Measurements from ENCODE around the gene ADCY3.

ADCY3 gene

GRCh38 chr2:24863641-24864040 lies 56.4 kb downstream of the ADCY3 start:
- H3K27ac ChIP-seq, result no peak overlapping the region
- TF ChIP-seq, protein P1, sequence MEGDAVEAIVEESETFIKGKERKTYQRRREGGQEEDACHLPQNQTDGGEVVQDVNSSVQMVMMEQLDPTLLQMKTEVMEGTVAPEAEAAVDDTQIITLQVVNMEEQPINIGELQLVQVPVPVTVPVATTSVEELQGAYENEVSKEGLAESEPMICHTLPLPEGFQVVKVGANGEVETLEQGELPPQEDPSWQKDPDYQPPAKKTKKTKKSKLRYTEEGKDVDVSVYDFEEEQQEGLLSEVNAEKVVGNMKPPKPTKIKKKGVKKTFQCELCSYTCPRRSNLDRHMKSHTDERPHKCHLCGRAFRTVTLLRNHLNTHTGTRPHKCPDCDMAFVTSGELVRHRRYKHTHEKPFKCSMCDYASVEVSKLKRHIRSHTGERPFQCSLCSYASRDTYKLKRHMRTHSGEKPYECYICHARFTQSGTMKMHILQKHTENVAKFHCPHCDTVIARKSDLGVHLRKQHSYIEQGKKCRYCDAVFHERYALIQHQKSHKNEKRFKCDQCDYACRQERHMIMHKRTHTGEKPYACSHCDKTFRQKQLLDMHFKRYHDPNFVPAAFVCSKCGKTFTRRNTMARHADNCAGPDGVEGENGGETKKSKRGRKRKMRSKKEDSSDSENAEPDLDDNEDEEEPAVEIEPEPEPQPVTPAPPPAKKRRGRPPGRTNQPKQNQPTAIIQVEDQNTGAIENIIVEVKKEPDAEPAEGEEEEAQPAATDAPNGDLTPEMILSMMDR (conservative IDR thresholded peaks at IDR 0.05), result no peak
- TF ChIP-seq ZFX (IDR thresholded peaks at IDR 0.05), result no peak

DNA sequence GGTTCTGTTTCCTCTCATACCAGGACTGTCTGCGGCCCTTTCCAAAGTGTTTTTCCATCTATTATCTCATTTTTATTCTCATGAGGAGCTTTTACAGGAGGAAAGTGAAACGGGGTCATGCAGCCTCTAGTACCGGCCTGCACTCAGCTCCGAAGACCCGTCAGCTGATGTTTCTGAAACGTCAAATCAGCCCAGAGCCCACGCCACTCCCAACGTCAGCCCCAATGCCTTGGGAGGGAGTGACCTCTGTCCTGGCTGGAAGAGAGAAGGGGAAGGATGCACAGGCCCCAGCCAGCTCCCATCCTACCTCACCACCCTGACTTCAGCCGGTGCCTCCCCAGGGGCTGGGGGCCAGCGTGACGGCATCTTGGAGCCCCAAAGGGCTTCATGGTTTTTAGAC lies 58.5 kb downstream of the ADCY3 start:
- TF ChIP-seq, protein P1 (conservative IDR thresholded peaks at IDR 0.05), result no peak
- TF ChIP-seq ZFX (IDR thresholded peaks at IDR 0.05), result no peak
- H3K27ac ChIP-seq, result no peak overlapping the region

- H3K27ac ChIP-seq, result no peak overlapping the region
- TF ChIP-seq, protein P1 (conservative IDR thresholded peaks at IDR 0.05), result no peak
- no peak for TF ChIP-seq ZFX (IDR thresholded peaks at IDR 0.05)
These were observed 59.4 kb downstream of the ADCY3 start for GRCh38 chr2:24860631-24861030.

- TF ChIP-seq ZFX (IDR thresholded peaks at IDR 0.05), result no peak
- TF ChIP-seq, protein P1 (conservative IDR thresholded peaks at IDR 0.05), result no peak
These were observed 60.0 kb downstream of the ADCY3 start for GRCh38 chr2:24859968-24860600.

GRCh38 chr2:24858996-24859395 lies 61.0 kb downstream of the ADCY3 start:
- H3K27ac ChIP-seq, result no peak overlapping the region
- TF ChIP-seq ZFX (IDR thresholded peaks at IDR 0.05), result no peak
- TF ChIP-seq, protein P1 (conservative IDR thresholded peaks at IDR 0.05), result no peak

More at GRCh38 chr2:24859968-24860600, 60.0 kb downstream of the ADCY3 start:
- H3K27ac ChIP-seq, result no peak overlapping the region

DNA sequence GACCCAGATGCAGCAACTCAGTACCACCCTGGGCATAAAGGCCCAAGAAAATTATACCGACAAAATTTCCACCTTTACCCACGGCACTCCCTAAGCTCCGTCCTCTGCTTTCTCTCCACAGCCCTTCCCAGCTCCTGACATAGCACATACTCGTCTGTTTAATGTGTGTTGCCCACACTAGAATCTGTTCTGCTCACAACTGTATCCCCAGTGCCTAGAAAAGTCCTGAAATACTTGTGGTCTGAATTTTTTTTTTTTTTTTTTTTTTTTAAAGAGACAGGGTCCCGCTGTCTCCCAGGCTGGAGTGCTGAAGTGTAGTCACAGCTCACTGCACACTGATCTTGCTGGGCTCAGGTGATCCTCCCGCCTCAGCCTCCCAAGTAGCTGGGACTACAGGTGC lies 62.3 kb downstream of the ADCY3 start:
- no peak overlapping the region for H3K27ac ChIP-seq
- TF ChIP-seq ZFX (IDR thresholded peaks at IDR 0.05), result no peak
- TF ChIP-seq, protein P1 (conservative IDR thresholded peaks at IDR 0.05), result no peak

- no peak overlapping the region for H3K27ac ChIP-seq
- TF ChIP-seq ZFX (IDR thresholded peaks at IDR 0.05), result no peak
- TF ChIP-seq, protein P1 (conservative IDR thresholded peaks at IDR 0.05), result no peak
These were observed 63.2 kb downstream of the ADCY3 start for GRCh38 chr2:24856791-24857211.

Data from C4-2B (cell line).